HUES6 (cell line): Measurements from ENCODE around the gene IGFL1.
"Not testable (repeated sequence)": the region's sequence is repeated elsewhere in the genome, so short reads cannot be mapped to it uniquely, and the experiment has no call there.

ENCODE experiments used
- H3K27ac ChIP-seq: 2 replicates; pipeline ENCODE4 v1.7.0; 2013; ENCODE audit warnings: low read depth, mild to moderate bottlenecking, low read length, inconsistent platforms
- H3K27me3 ChIP-seq: 2 replicates; pipeline ENCODE4 v1.6.1; 2013; ENCODE audit warnings: low read length; ENCODE audit not compliant: control insufficient read depth, insufficient read depth
- H3K36me3 ChIP-seq: 2 replicates; pipeline ENCODE4 v1.6.1; 2013; ENCODE audit warnings: low read length; ENCODE audit not compliant: control insufficient read depth, insufficient read depth
- H3K4me1 ChIP-seq: 2 replicates; pipeline ENCODE4 v1.6.1; 2013; ENCODE audit warnings: low read length; ENCODE audit not compliant: control insufficient read depth, insufficient read depth
- H3K4me3 ChIP-seq: 2 replicates; pipeline ENCODE4 v1.5.1; 2013; ENCODE audit warnings: low read depth, low read length
- H3K9ac ChIP-seq: one replicate; pipeline ENCODE4 v1.6.1; 2013; ENCODE audit warnings: mild to moderate bottlenecking, low read length
- H3K9me3 ChIP-seq: 2 replicates; pipeline ENCODE4 v1.6.1; 2013; ENCODE audit warnings: low read depth, low read length; ENCODE audit not compliant: control insufficient read depth, insufficient read depth

IGFL1 gene

GRCh38 chr19:46243081-46243654 is 13.6 kb downstream of the IGFL1 start:
- not testable (repeated sequence) for H3K27me3 ChIP-seq

DNA sequence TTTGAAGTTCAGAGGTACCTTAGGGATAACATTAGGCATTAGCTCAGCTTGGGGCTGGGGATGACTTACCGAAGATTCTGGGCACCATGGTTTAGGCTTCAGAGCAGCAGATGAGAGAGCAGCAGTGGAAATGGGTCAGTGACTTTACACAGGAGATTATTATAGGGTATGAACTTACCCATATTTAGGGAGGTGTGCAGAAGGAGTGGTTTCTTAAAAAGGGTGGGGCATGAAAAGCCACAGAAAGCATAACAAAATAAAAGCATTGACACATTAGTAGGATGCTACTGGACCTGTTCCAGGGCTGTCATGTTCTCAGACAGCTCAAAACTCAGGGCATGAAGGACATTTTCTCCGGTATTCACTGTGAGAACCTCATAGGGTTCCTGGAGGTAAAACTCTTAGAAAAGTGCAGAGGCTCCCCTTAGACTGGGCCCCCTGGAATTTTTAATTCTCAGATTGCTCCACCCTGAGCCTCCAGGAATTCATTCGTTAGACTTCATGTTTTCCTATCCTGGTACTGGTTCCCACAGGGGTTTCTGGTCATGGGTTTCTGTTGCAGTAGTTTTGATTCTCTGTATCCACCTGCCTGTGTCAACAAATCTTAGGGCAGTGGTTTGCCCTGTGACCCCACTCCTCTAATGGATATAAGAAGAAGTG is 20.7 kb downstream of the IGFL1 start:
- H3K27me3 ChIP-seq: peaks cover 3% of the 10 kb centered on the region; the same call in 1 of the 2 replicates
- H3K9ac ChIP-seq: no peak overlapping the region
- H3K4me1 ChIP-seq: no peaks in the 10 kb centered on the region
- no peaks in the 10 kb centered on the region for H3K9me3 ChIP-seq
- no peak overlapping the region for H3K27ac ChIP-seq
- no peak overlapping the region for H3K4me3 ChIP-seq
- no peaks in the 10 kb centered on the region for H3K36me3 ChIP-seq

More at GRCh38 chr19:46243081-46243654, 13.6 kb downstream of the IGFL1 start:
- not testable (repeated sequence) for H3K4me1 ChIP-seq, H3K9ac ChIP-seq, H3K4me3 ChIP-seq, H3K9me3 ChIP-seq, H3K36me3 ChIP-seq, H3K27ac ChIP-seq

GRCh38 chr19:46251416-46251815 is 21.9 kb downstream of the IGFL1 start:
- no peaks in the 10 kb centered on the region; the same call in 1 of the 2 replicates for H3K27me3 ChIP-seq
- H3K27ac ChIP-seq: no peak overlapping the region
- H3K4me1 ChIP-seq: no peaks in the 10 kb centered on the region
- no peaks in the 10 kb centered on the region for H3K36me3 ChIP-seq
- no peak overlapping the region for H3K9ac ChIP-seq
- no peaks in the 10 kb centered on the region for H3K9me3 ChIP-seq
- H3K4me3 ChIP-seq: no peak overlapping the region

DNA sequence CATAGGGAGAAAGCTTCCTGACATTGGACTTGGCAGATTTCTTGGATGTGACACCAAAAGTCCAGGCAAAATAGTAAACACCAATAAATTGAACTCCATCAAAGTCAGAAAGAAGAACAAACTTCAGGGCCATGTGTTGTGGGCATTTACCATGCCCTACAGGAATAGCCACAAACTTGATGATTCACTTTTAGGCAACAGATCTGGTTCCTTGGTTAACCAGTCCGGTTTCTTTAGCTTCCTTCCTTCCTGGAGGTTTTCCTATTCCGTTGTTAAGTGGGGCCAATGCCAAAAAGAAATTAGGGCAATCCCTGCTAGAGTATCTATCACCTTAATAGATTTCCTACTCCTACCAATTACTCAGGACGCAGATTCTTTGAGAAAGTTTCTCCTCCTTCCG is 25.2 kb downstream of the IGFL1 start:
- no peak overlapping the region for H3K27ac ChIP-seq
- no peaks in the 10 kb centered on the region for H3K4me1 ChIP-seq
- H3K9ac ChIP-seq: no peak overlapping the region
- H3K36me3 ChIP-seq: no peaks in the 10 kb centered on the region
- H3K9me3 ChIP-seq: no peaks in the 10 kb centered on the region
- no peaks in the 10 kb centered on the region; the same call in 1 of the 2 replicates for H3K27me3 ChIP-seq
- no peak overlapping the region for H3K4me3 ChIP-seq

DNA sequence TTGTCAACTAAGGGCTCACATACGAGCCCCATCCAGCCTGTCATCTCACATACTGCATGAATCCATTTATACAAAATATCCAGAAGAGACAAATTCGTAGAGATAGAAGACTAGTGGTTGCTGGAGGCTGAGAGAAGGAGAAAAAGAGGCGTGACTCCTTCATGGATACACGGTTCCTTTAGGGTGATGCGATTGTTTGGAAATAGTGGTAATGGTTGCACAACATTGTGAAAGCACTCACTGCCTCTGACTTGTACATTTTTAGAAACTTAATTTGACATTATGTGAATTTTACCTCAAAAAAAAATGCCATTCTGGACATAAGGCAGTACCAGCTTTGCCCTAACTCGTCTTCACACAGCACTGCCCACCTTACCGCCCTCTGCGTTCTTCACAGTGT is 27.3 kb downstream of the IGFL1 start:
- H3K36me3 ChIP-seq: no peaks in the 10 kb centered on the region
- H3K27ac ChIP-seq: no peak overlapping the region
- H3K27me3 ChIP-seq: no peaks in the 10 kb centered on the region
- H3K4me1 ChIP-seq: no peaks in the 10 kb centered on the region
- H3K9me3 ChIP-seq: no peaks in the 10 kb centered on the region
- H3K9ac ChIP-seq: no peak overlapping the region
- no peak overlapping the region for H3K4me3 ChIP-seq

GRCh38 chr19:46261501-46261900 is 32.0 kb downstream of the IGFL1 start:
- H3K9ac ChIP-seq, H3K36me3 ChIP-seq, H3K4me3 ChIP-seq, H3K27me3 ChIP-seq, H3K27ac ChIP-seq, H3K4me1 ChIP-seq, H3K9me3 ChIP-seq: not testable (repeated sequence)

DNA sequence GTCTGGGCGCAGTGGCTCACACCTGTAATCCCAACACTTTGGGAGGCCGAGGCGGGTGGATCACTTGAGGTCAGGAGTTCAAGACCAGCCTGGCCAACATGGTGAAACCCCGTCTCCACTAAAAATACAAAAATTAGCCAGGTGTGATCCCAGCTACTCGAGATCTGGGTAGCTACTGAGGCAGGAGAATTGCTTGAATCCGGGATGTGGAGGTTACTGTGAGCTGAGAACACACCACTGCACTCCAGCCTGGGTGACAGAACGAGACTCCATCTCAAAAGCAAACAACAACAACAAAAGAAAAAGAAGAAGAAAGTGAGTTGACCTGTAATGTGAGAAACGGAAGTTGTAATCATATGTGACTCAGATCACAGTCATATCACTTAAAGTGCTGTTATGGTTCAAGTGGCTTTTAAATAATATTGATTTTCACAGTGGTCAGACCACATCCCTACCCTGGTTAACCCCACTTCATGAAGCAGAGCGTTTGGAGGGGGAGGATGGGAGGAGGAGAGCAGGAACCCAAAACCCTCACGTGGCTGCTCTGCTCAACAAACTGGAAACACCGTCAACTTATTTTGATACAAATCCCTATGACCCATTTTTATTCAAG is 33.2 kb downstream of the IGFL1 start:
- not testable (repeated sequence) for H3K27ac ChIP-seq, H3K36me3 ChIP-seq, H3K4me3 ChIP-seq, H3K9me3 ChIP-seq, H3K9ac ChIP-seq, H3K27me3 ChIP-seq, H3K4me1 ChIP-seq

GRCh38 chr19:46264801-46265200 is 35.3 kb downstream of the IGFL1 start:
- H3K27me3 ChIP-seq, H3K36me3 ChIP-seq, H3K9me3 ChIP-seq, H3K4me1 ChIP-seq, H3K9ac ChIP-seq, H3K27ac ChIP-seq, H3K4me3 ChIP-seq: not testable (repeated sequence)

GRCh38 chr19:46265217-46265828 is 35.8 kb downstream of the IGFL1 start:
- Histone ChIP-seq H3K9me3 (no peaks in the 10 kb centered on the region), H3K4me3 (no peak overlapping the region), H3K9ac (no peak overlapping the region), H3K27me3 (no peaks in the 10 kb centered on the region), H3K4me1 (0 out of 2 replicates have a peak, but pooled peaks cover 3% of the 10 kb centered on the region), H3K27ac (no peak overlapping the region), H3K36me3 (no peaks in the 10 kb centered on the region)

DNA sequence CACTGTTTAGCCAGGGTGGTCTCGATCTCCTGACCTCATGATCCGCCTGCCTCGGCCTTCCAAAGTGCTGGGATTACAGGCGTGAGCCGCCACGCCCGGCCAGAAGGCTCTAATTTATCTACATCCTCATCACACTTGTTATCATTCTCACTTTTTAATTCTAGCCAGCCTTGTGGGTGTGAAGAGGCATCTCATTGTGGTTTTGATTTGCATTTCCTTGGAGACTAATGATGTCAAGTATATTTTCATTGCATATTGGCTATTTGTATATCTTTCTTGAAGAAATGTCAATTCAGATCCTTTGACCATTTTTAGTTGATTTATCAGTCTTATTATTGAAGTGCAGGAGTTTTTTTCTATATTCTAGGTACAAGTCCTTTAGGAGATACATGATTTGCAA is 39.6 kb downstream of the IGFL1 start:
- no peak overlapping the region for H3K4me3 ChIP-seq
- H3K27ac ChIP-seq: no peak overlapping the region
- H3K27me3 ChIP-seq: no peaks in the 10 kb centered on the region
- no peaks in the 10 kb centered on the region for H3K9me3 ChIP-seq
- no peak overlapping the region for H3K9ac ChIP-seq
- H3K36me3 ChIP-seq: no peaks in the 10 kb centered on the region; the same call in 1 of the 2 replicates
- H3K4me1 ChIP-seq: peaks cover 17% of the 10 kb centered on the region
